B cell (primary cell): ENCODE measurements around the gene JARID2. TPM values are rescaled to one million over a fixed set of nuclear protein-coding genes. Genes with fewer than 3 reads are reported as not detected.

Source experiments
- ATAC-seq: fragments of 200-7000 bp; cut with Tn5 transposase; one replicate; pipeline ENCODE4 v1.10.0; 2021; ENCODE audit warnings: low read depth, mild to moderate bottlenecking, moderate number of reproducible peaks, moderate library complexity
- CTCF ChIA-PET: fragments of 350-600 bp; sonication (Branson Sonifier 250); formaldehyde crosslinking; loops from one replicate; lab custom pipeline; 2021; ENCODE audit warnings: antibody characterized with exemption, inconsistent platforms; lab: Charles Lee
- POLR2A ChIA-PET: fragments of 350-600 bp; sonication (Branson Sonifier 250); formaldehyde crosslinking; loops from one replicate; lab custom pipeline; 2021; ENCODE audit warnings: antibody characterized with exemption; lab: Charles Lee
- DNase-seq: peaks from one replicate; pipeline ENCODE4 v3.0.0; 2013
- H2AFZ ChIP-seq: 2 replicates; pipeline ENCODE4 v1.6.1; 2012; ENCODE audit warnings: mild to moderate bottlenecking, low read depth, low read length; ENCODE audit not compliant: insufficient read depth, poor library complexity, severe bottlenecking
- H3K27ac ChIP-seq, 2 donors: 1 replicate in 1 of 2; 2 replicates in 1 of 2; pipeline ENCODE4 v1.5.1; 2012 to 2013; ENCODE audit warnings: low read length in 2 of 2, mild to moderate bottlenecking in 2 of 2, moderate library complexity in 1 of 2
- H3K27me3 ChIP-seq, 4 experiments: fragments of 200-600 bp in 1 of 4; sonication (generic) in 1 of 4; replicated peaks in 1 of 4; 1 replicate in 2 of 4; 2 replicates in 2 of 4; pipeline versions ENCODE4 v1.6.1 to v1.7.0; 2013 to 2016; ENCODE audit warnings: low read length in 3 of 4, mild to moderate bottlenecking in 2 of 4, mixed read lengths in 1 of 4, moderate library complexity in 1 of 4; ENCODE audit not compliant: insufficient read depth in 4 of 4, control insufficient read depth in 3 of 4; ENCODE audit errors: control extremely low read depth in 1 of 4
- H3K36me3 ChIP-seq, 2 experiments: replicated peaks in 1 of 2; 1 replicate in 1 of 2; 2 replicates in 1 of 2; pipeline versions ENCODE4 v1.6.1 to v1.7.1; 2013; ENCODE audit warnings: low read length in 1 of 2; ENCODE audit not compliant: insufficient read depth in 2 of 2, control insufficient read depth in 1 of 2; ENCODE audit errors: control extremely low read depth in 1 of 2, extremely low read depth in 1 of 2
- H3K4me1 ChIP-seq, 2 donors: fragments of 200-600 bp in 1 of 2; sonication (generic) in 1 of 2; 1 replicate in 1 of 2; 2 replicates in 1 of 2; pipeline versions ENCODE4 v1.5.1 to v1.6.1; 2013 to 2017; ENCODE audit warnings: low read length in 2 of 2; ENCODE audit not compliant: control insufficient read depth in 2 of 2, insufficient read depth in 2 of 2
- H3K4me2 ChIP-seq: replicated peaks from 2 replicates; pipeline ENCODE3; 2012; ENCODE audit warnings: mild to moderate bottlenecking, low read depth, low read length; ENCODE audit not compliant: poor library complexity, severe bottlenecking
- H3K4me3 ChIP-seq, 5 experiments: fragments of 200-600 bp in 1 of 5; sonication (generic) in 1 of 5; 1 replicate in 3 of 5; 2 replicates in 2 of 5; pipeline versions ENCODE4 v1.5.1 to v1.7.0; 2011 to 2016; ENCODE audit warnings: low read length in 4 of 5, mild to moderate bottlenecking in 4 of 5, low read depth in 2 of 5, control low read depth in 1 of 5, moderate library complexity in 1 of 5; ENCODE audit not compliant: insufficient read depth in 1 of 5; ENCODE audit errors: control extremely low read depth in 1 of 5, extremely low read depth in 1 of 5
- H3K79me2 ChIP-seq: fragments of 200-600 bp; sonication (generic); one replicate; pipeline ENCODE4 v1.6.0; 2016; ENCODE audit warnings: low read length; ENCODE audit not compliant: control insufficient read depth, insufficient read depth
- H3K9ac ChIP-seq: fragments of 200-600 bp; sonication (generic); 2 replicates; pipeline ENCODE4 v1.6.1; 2017; ENCODE audit warnings: mild to moderate bottlenecking, low read length, moderate library complexity
- H3K9me3 ChIP-seq, 3 donors: one replicate each; pipeline versions ENCODE4 v1.6.1 to v1.7.1; 2013; ENCODE audit warnings: low read length in 2 of 3; ENCODE audit not compliant: control insufficient read depth in 2 of 3, insufficient read depth in 1 of 3; ENCODE audit errors: control extremely low read depth in 1 of 3
- H4K20me1 ChIP-seq: 2 replicates; pipeline ENCODE4 v1.6.0; 2012; ENCODE audit warnings: mild to moderate bottlenecking, low read length; ENCODE audit not compliant: insufficient read depth, control insufficient read depth, poor library complexity, severe bottlenecking
- H3K27ac Mint-ChIP-seq: one replicate; pipeline ENCODE4 v1.8.0; 2021; ENCODE audit warnings: mixed read lengths
- H3K27me3 Mint-ChIP-seq: one replicate; pipeline ENCODE4 v1.8.0; 2021; ENCODE audit warnings: mixed read lengths
- H3K4me1 Mint-ChIP-seq: one replicate; pipeline ENCODE4 v1.8.0; 2021; ENCODE audit warnings: mixed read lengths
- H3K4me3 Mint-ChIP-seq: one replicate; pipeline ENCODE4 v1.8.0; 2021; ENCODE audit warnings: mixed read lengths
- H3K9me3 Mint-ChIP-seq: one replicate; pipeline ENCODE4 v1.8.0; 2022; ENCODE audit warnings: mixed read lengths; ENCODE audit not compliant: insufficient read depth
- CTCF ChIP-seq: fragments of 200-600 bp; IDR thresholded peaks from one replicate; pipeline ENCODE4 v1.8.0; 2022; ENCODE audit warnings: antibody characterized with exemption, mild to moderate bottlenecking
- EZH2 ChIP-seq: IDR thresholded peaks from 2 replicates; pipeline ENCODE4 v1.6.1; 2012; ENCODE audit warnings: borderline replicate concordance, low read depth, mild to moderate bottlenecking, moderate library complexity, low read length; ENCODE audit not compliant: insufficient read depth, poor library complexity, severe bottlenecking
- WGBS: methylation state at CpG from one replicate; pipeline ENCODE4 v1.1.5; 2013; ENCODE audit warnings: missing lambda C conversion rate; ENCODE audit not compliant: insufficient coverage; 5-methylcytosine and 5-hydroxymethylcytosine counted together
- intact Hi-C: fragments of 100-400 bp; cut with micrococcal nuclease; formaldehyde crosslinking; loops from one replicate; pipeline ENCODE4 v1.10.0; 2022
- polyA plus RNA-seq: library from polyadenylated mRNA; depleted of rRNA; stranded (reverse); fragments of >200 nt; gene quantifications from 2 replicates; pipeline ENCODE4 v1.2.3, GENCODE V29; 2012
- total RNA-seq, 2 donors: library from RNA; stranded (reverse); fragments of 120-200 nt in 1 of 2; gene quantifications; 1 replicate in 1 of 2; 2 replicates in 1 of 2; pipeline versions ENCODE4 v1.2.3 to v1.2.4, GENCODE V29; 2013 to 2022

The JARID2 gene
- total and polyA plus RNA-seq, 2 donors (not counting 1 experiment from before 2014, with no cell fraction given), result 11.0 to 58.1 TPM

DNA sequence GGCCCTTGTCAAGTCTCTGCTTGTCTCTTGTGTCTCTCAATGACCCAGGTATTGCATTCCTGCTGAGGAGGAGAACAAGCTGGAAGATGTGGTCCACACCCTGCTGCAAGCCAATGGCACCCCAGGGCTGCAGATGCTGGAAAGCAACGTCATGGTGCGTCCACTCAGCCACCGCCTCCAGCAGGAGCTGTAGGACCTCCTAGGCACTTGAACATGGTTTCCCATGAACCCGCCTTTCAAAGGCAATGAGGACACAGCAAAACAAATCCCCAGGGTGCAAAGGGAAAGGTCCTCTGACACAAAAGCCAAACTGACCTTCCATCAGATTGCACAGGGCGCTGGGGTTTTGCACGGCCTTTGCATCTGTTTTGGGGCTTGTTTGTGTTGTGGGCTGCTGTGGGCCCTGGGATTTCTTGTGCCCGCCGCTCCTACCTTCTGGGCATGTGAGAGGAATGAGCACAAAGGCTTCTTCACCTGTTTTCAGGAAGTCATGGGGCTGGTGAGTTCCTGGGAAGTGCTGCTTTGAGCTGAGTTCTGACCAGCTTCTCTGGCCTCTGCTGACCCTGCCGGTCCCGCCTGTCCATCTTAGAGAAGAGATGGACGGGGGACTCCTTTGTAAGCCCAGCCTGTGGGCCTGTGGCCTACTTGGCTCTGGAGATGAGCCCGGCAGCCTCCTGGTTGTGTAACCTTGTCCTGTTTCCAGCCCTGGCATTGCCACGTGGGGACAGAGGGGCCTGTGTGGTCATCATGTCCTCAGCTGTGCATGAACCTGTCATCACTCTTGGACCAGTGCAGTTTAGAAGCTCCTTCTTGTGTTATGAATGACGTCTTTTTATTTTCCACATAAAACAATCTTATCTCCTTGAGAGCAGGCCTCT is 265.6 kb downstream of the JARID2 start:
- POLR2A ChIA-PET, result no interaction called here
- no peaks in the 10 kb centered on the region for H3K4me1 Mint-ChIP-seq

More for the DNA sequence above, 265.6 kb downstream of the JARID2 start:
- Histone ChIP-seq H3K27ac (no peak overlapping the region), H3K4me2 (no peak overlapping the region), H3K36me3 (peaks cover 7 to 98% of the 10 kb centered on the region in 2 experiments), H2AFZ (no peak overlapping the region), H3K4me3 (no peak overlapping the region), H3K27me3 (no peaks in the 10 kb centered on the region), H3K4me1 (no peaks in the 10 kb centered on the region), H3K9ac (no peak overlapping the region), H4K20me1 (peaks cover 12% of the 10 kb centered on the region), H3K79me2 (peaks cover 30% of the 10 kb centered on the region), H3K9me3 (no peaks in the 10 kb centered on the region)
- no peak for DNase-seq
- no peak overlapping the region for H3K27ac Mint-ChIP-seq
- no peaks in the 10 kb centered on the region for H3K9me3 Mint-ChIP-seq
- WGBS, result 95% methylated on average over 14 of the region's 14 CpGs
- intact Hi-C loops, result no loop called here
- CTCF ChIA-PET, result no interaction called here
- TF ChIP-seq CTCF, result no peak
- TF ChIP-seq EZH2, result no peak
- no peak for ATAC-seq
- H3K4me3 Mint-ChIP-seq, result no peak overlapping the region
- H3K27me3 Mint-ChIP-seq, result no peaks in the 10 kb centered on the region
